ENCODE results near the gene OBP2A. TPM values are rescaled to one million over a fixed set of nuclear protein-coding genes. Genes with fewer than 3 reads are reported as not detected.

The OBP2A gene
- total and polyA plus RNA-seq, 10 of the 15 experiments (the other 5 are each of a cell fraction or from before 2014, with no cell fraction given), result not detected

GRCh38 chr9:135506327-135507103 is 39.4 kb upstream of the OBP2A start:
- Histone ChIP-seq H3K4me1 (ENCODE audit: control insufficient read depth, insufficient read depth, low read length) (peaks cover 5% of the 10 kb centered on the region), H4K20me1 (ENCODE audit: control insufficient read depth, insufficient read depth) (peaks cover 4% of the 10 kb centered on the region; the same call in 1 of the 2 replicates), H3K36me3 (ENCODE audit: control insufficient read depth in 2 of 2, insufficient read depth in 2 of 2, low read length in 1 of 2) (peaks cover 10 to 22% of the 10 kb centered on the region in 2 experiments; a peak in 3 of 4 replicates), H3K79me2 (ENCODE audit: control insufficient read depth, insufficient read depth, low read length) (peaks cover 5% of the 10 kb centered on the region), H3K27ac (ENCODE audit: control insufficient read depth, insufficient read depth) (no peak overlapping the region), H3K27me3 (replicated peaks in 1 of 2; ENCODE audit: control insufficient read depth in 2 of 2, insufficient read depth in 2 of 2, low read length in 1 of 2) (no peaks in the 10 kb centered on the region), H3K4me2 (ENCODE audit: control insufficient read depth, insufficient read depth) (no peak overlapping the region), H3K9ac (ENCODE audit: control insufficient read depth, insufficient read depth, low read length) (no peak overlapping the region), H3K4me3 (no peak overlapping the region), H3K9me3 (replicated peaks; ENCODE audit: control insufficient read depth, insufficient read depth, low read length) (no peaks in the 10 kb centered on the region; the same call in 2 of the 3 replicates), H2AFZ (ENCODE audit: control insufficient read depth, low read depth, low read length) (no peak overlapping the region)
- SMC1A ChIA-PET (ENCODE audit: uncharacterized antibody, unreplicated experiment), result no interaction called here
- RAD21 ChIA-PET (ENCODE audit: unreplicated experiment), result no interaction called here
- CTCF ChIA-PET, result no interaction called here
- ATAC-seq (no peak; the same call in 1 of the 3 replicates), DNase-seq (ENCODE audit: low read depth, low spot score) (no peak), FAIRE-seq (no peak)
- 78% methylated on average over 12 of the region's 14 CpGs for WGBS (ENCODE audit: insufficient coverage, insufficient replicate concordance, low lambda C conversion rate, missing lambda C conversion rate)
- BruUV-seq (replicated peaks), result no TSS peak
- intact Hi-C loops (cut with micrococcal nuclease; ENCODE audit: unreplicated experiment) (no loop called here), in situ Hi-C loops (cut with MboI) (no loop called here)
- no peak for TF ChIP-seq FOXM1 (IDR thresholded peaks at IDR 0.05; ENCODE audit: low read depth, low read length)
- no peak for TF ChIP-seq EP300 (IDR thresholded peaks at IDR 0.05; ENCODE audit: borderline replicate concordance in 1 of 2, control insufficient read depth in 1 of 2, low read depth in 2 of 2, low read length in 2 of 2)
- TF ChIP-seq RUNX3 (IDR thresholded peaks at IDR 0.05; ENCODE audit: low read length), result no peak
- TF ChIP-seq, protein P1, sequence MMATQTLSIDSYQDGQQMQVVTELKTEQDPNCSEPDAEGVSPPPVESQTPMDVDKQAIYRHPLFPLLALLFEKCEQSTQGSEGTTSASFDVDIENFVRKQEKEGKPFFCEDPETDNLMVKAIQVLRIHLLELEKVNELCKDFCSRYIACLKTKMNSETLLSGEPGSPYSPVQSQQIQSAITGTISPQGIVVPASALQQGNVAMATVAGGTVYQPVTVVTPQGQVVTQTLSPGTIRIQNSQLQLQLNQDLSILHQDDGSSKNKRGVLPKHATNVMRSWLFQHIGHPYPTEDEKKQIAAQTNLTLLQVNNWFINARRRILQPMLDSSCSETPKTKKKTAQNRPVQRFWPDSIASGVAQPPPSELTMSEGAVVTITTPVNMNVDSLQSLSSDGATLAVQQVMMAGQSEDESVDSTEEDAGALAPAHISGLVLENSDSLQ (IDR thresholded peaks at IDR 0.05), result no peak
- TF ChIP-seq ZBTB4 (CRISPR knock-in tag; IDR thresholded peaks at IDR 0.05), result no peak
- no peak for TF ChIP-seq IRF5 (IDR thresholded peaks at IDR 0.05; ENCODE audit: borderline replicate concordance)
- TF ChIP-seq ZNF622 (IDR thresholded peaks at IDR 0.05), result no peak
- no peak for TF ChIP-seq NBN (IDR thresholded peaks at IDR 0.05)
- TF ChIP-seq RELB (IDR thresholded peaks at IDR 0.05; ENCODE audit: low read depth), result no peak
- TF ChIP-seq, protein P2, sequence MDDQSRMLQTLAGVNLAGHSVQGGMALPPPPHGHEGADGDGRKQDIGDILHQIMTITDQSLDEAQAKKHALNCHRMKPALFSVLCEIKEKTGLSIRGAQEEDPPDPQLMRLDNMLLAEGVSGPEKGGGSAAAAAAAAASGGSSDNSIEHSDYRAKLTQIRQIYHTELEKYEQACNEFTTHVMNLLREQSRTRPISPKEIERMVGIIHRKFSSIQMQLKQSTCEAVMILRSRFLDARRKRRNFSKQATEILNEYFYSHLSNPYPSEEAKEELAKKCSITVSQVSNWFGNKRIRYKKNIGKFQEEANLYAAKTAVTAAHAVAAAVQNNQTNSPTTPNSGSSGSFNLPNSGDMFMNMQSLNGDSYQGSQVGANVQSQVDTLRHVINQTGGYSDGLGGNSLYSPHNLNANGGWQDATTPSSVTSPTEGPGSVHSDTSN (IDR thresholded peaks at IDR 0.05; ENCODE audit: insufficient replicate concordance, low read depth, low read length), result no peak
- TF ChIP-seq HDAC2 (IDR thresholded peaks at IDR 0.05), result no peak
- no peak for TF ChIP-seq TARDBP (IDR thresholded peaks at IDR 0.05; ENCODE audit: borderline replicate concordance)
- no peak for TF ChIP-seq PML (IDR thresholded peaks at IDR 0.05; ENCODE audit: low read length)
- POLR2A ChIA-PET, result no interaction called here

All from GM12878 (cell line).